MM.1S (cell line): ENCODE measurements around the gene CYP46A1.

Experiments used
- CTCF ChIP-seq: fragments of 300-600 bp; sonication (generic); IDR thresholded peaks from 2 replicates; pipeline ENCODE4 v1.5.1; 2016; ENCODE audit warnings: antibody characterized with exemption, low read length, mixed read lengths
- EZH2 ChIP-seq: fragments of 300-600 bp; sonication (generic); optimal IDR thresholded peaks from 2 replicates; pipeline ENCODE3; 2017; ENCODE audit warnings: low read depth, mild to moderate bottlenecking, antibody characterized with exemption, low read length, mixed read lengths
- EZH2phosphoT487 ChIP-seq: fragments of 300-600 bp; sonication (generic); IDR thresholded peaks from 2 replicates; pipeline ENCODE4 v1.6.1; 2018; ENCODE audit warnings: antibody characterized with exemption, low read length

GRCh38 chr14:99688629-99689028 lies 4.5 kb downstream of the CYP46A1 start:
- TF ChIP-seq CTCF, result no peak
- TF ChIP-seq EZH2phosphoT487, result no peak
- TF ChIP-seq EZH2, result no peak
